OCI-M1 (cell line): ENCODE measurements around the gene SPINK4.

Source experiments
- DNase-seq: peaks from one replicate; lab custom pipeline; 2025; lab: John Stamatoyannopoulos, UW

The SPINK4 gene

GRCh38 chr9:33239921-33240320, at the start of gene SPINK4:
Gene SPINK4 (plus strand): TSS chr9:33240167. CDS start chr9:33240209, 42 bp downstream.
- peak; percentile 85 for DNase-seq

- no peak for DNase-seq
Measured at GRCh38 chr9:33192493-33193255, 47.3 kb upstream of the SPINK4 start.

GRCh38 chr9:33193818-33194217, 46.1 kb upstream of the SPINK4 start:
- no peak for DNase-seq

GRCh38 chr9:33196736-33197135, 43.2 kb upstream of the SPINK4 start:
- DNase-seq: no peak

- DNase-seq: no peak
Measured at GRCh38 chr9:33197279-33198152, 42.5 kb upstream of the SPINK4 start.

- no peak for DNase-seq
Measured at GRCh38 chr9:33198165-33198564, 41.8 kb upstream of the SPINK4 start.

- DNase-seq: no peak
Measured at GRCh38 chr9:33202018-33202417, 37.9 kb upstream of the SPINK4 start.

- DNase-seq: no peak
Measured at GRCh38 chr9:33202552-33203201, 37.3 kb upstream of the SPINK4 start.

GRCh38 chr9:33209394-33209793, 30.6 kb upstream of the SPINK4 start:
- DNase-seq: no peak

- DNase-seq: no peak
Measured at GRCh38 chr9:33210006-33210715, 29.8 kb upstream of the SPINK4 start.

GRCh38 chr9:33211695-33212393, 28.1 kb upstream of the SPINK4 start:
- DNase-seq: no peak

GRCh38 chr9:33220681-33221567, 19.0 kb upstream of the SPINK4 start:
- DNase-seq: no peak

- no peak for DNase-seq
Measured at GRCh38 chr9:33221568-33221884, 18.4 kb upstream of the SPINK4 start.

- no peak for DNase-seq
Measured at GRCh38 chr9:33222031-33222430, 17.9 kb upstream of the SPINK4 start.

GRCh38 chr9:33223696-33224095, 16.3 kb upstream of the SPINK4 start:
- peak; percentile 50 for DNase-seq

- DNase-seq: peak; percentile 89
Measured at GRCh38 chr9:33225319-33226147, 14.4 kb upstream of the SPINK4 start.

GRCh38 chr9:33227008-33227398, 13.0 kb upstream of the SPINK4 start:
- DNase-seq: peak; percentile 18

- DNase-seq: no peak
Measured at GRCh38 chr9:33227741-33228140, 12.2 kb upstream of the SPINK4 start.

GRCh38 chr9:33228606-33229005, 11.4 kb upstream of the SPINK4 start:
- DNase-seq: no peak
